Right lobe of liver (tissue), 4 donors: ENCODE data around the gene IFIT1.

Source experiments
- POLR2A ChIP-seq: fragments of 450-650 bp; IDR thresholded peaks from one replicate; pipeline ENCODE4 v1.6.1; 2017; ENCODE audit warnings: antibody characterized with exemption, mild to moderate bottlenecking
- TF ChIP-seq, protein P1 (sequence below), 4 donors: fragments of 200-600 bp in 3 of 4; fragments of 450-650 bp in 1 of 4; IDR thresholded peaks; one replicate each; pipeline versions ENCODE4 v1.5.1 to v1.8.0; 2016 to 2022; ENCODE audit warnings: antibody characterized with exemption in 4 of 4, mild to moderate bottlenecking in 2 of 4
- donor health status: DM: no; HTN: no; CAD: no.
- donor health status: DM: no; HTN: no; CAD: no.
- donor health status: DM: no; HTN: yes; CAD: no.

DNA sequence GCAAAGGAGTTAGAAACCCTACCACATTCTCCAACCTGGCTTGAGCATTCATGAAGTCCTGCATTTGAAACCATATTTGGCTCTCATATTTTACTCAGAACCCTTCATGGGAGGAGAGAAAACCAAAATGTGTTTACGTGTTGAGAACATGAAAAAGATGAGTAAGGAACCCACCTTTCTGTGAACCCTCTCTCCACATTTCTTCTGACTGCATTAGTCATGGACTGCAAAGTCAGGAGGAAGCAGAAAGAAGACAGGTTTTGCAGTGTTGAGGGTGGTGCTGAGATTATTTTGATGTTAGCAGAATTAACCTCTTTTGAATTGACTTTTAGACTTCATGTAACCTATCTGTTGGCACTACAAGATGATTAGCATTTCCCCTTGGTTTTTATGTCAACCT, 9.7 kb upstream of the IFIT1 start:
- no peak for TF ChIP-seq POLR2A
- TF ChIP-seq, protein P1, sequence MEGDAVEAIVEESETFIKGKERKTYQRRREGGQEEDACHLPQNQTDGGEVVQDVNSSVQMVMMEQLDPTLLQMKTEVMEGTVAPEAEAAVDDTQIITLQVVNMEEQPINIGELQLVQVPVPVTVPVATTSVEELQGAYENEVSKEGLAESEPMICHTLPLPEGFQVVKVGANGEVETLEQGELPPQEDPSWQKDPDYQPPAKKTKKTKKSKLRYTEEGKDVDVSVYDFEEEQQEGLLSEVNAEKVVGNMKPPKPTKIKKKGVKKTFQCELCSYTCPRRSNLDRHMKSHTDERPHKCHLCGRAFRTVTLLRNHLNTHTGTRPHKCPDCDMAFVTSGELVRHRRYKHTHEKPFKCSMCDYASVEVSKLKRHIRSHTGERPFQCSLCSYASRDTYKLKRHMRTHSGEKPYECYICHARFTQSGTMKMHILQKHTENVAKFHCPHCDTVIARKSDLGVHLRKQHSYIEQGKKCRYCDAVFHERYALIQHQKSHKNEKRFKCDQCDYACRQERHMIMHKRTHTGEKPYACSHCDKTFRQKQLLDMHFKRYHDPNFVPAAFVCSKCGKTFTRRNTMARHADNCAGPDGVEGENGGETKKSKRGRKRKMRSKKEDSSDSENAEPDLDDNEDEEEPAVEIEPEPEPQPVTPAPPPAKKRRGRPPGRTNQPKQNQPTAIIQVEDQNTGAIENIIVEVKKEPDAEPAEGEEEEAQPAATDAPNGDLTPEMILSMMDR (IDR thresholded peaks at IDR 0.05): no peak
